ENCODE results near the gene CNGB1. TPM values are rescaled to one million over a fixed set of nuclear protein-coding genes. Genes with fewer than 3 reads are reported as not detected.
"Not testable (repeated sequence)": the region's sequence is repeated elsewhere in the genome, so short reads cannot be mapped to it uniquely, and the experiment has no call there.

Gene CNGB1
- total RNA-seq, 1 donor from 2014 or later: 0.20 TPM

GRCh38 chr16:57906382-57907316, 64.3 kb downstream of the CNGB1 start:
- no peak for DNase-seq (ENCODE audit: low read depth, low spot score)

GRCh38 chr16:57904101-57904500, 66.8 kb downstream of the CNGB1 start:
- DNase-seq (ENCODE audit: low read depth, low spot score): no peak

- no peak for DNase-seq (ENCODE audit: low read depth, low spot score)
These were observed 67.3 kb downstream of the CNGB1 start for GRCh38 chr16:57903656-57904055.

GRCh38 chr16:57901480-57902069, 69.4 kb downstream of the CNGB1 start:
- no peak for DNase-seq (ENCODE audit: low read depth, low spot score)

- DNase-seq (ENCODE audit: low read depth, low spot score): no peak
These were observed 70.0 kb downstream of the CNGB1 start for GRCh38 chr16:57900796-57901479.

GRCh38 chr16:57899771-57900661, 70.9 kb downstream of the CNGB1 start:
- DNase-seq (ENCODE audit: low read depth, low spot score): peak; percentile 7

GRCh38 chr16:57898961-57899360, 72.0 kb downstream of the CNGB1 start:
- DNase-seq (ENCODE audit: low read depth, low spot score): no peak

GRCh38 chr16:57897996-57898395, 72.9 kb downstream of the CNGB1 start:
- DNase-seq (ENCODE audit: low read depth, low spot score): no peak

GRCh38 chr16:57897053-57897784, 73.7 kb downstream of the CNGB1 start:
- DNase-seq (ENCODE audit: low read depth, low spot score): no peak

- not testable (repeated sequence) for DNase-seq (ENCODE audit: low read depth, low spot score)
These were observed 75.8 kb downstream of the CNGB1 start for GRCh38 chr16:57895081-57895547.

- no peak for DNase-seq (ENCODE audit: low read depth, low spot score)
These were observed 76.4 kb downstream of the CNGB1 start for GRCh38 chr16:57894390-57895080.

GRCh38 chr16:57893559-57894389, 77.2 kb downstream of the CNGB1 start:
- DNase-seq (ENCODE audit: low read depth, low spot score): peak; percentile 92

- no peak for DNase-seq (ENCODE audit: low read depth, low spot score)
These were observed 77.7 kb downstream of the CNGB1 start for GRCh38 chr16:57893217-57893558.

- no peak for DNase-seq (ENCODE audit: low read depth, low spot score)
These were observed 78.4 kb downstream of the CNGB1 start for GRCh38 chr16:57892447-57893096.

- DNase-seq (ENCODE audit: low read depth, low spot score): no peak
These were observed 78.9 kb downstream of the CNGB1 start for GRCh38 chr16:57892041-57892440.

GRCh38 chr16:57890752-57891111, 80.2 kb downstream of the CNGB1 start:
- DNase-seq (ENCODE audit: low read depth, low spot score): no peak

GRCh38 chr16:57889960-57890751, 80.8 kb downstream of the CNGB1 start:
- DNase-seq (ENCODE audit: low read depth, low spot score): no peak

GRCh38 chr16:57889522-57889921, 81.4 kb downstream of the CNGB1 start:
- no peak for DNase-seq (ENCODE audit: low read depth, low spot score)

Data from pulmonary artery endothelial cell (primary cell).